Stimulated activated CD4-positive, alpha-beta T cell treated with anti-CD3 and anti-CD28 coated beads, Interleukin-1b, Interleukin-23, amount 100 ng/mL, for 1 hour (primary cell): ENCODE measurements around the gene GJB4.

Experiments used
- DNase-seq, 2 donors: peaks; one replicate each; pipeline ENCODE4 v3.0.0-alpha.2; 2020; ENCODE audit warnings: low read depth in 2 of 2

GJB4 gene

GRCh38 chr1:34777519-34778321, 18.2 kb downstream of the GJB4 start:
- DNase-seq = no peak

- no peak for DNase-seq
Observed at GRCh38 chr1:34778381-34778780, 18.8 kb downstream of the GJB4 start.

GRCh38 chr1:34779005-34779404, 19.5 kb downstream of the GJB4 start:
- DNase-seq = no peak

- DNase-seq = no peak
Observed at GRCh38 chr1:34779526-34779925, 20.0 kb downstream of the GJB4 start.

- DNase-seq = no peak
Observed at GRCh38 chr1:34779962-34780361, 20.4 kb downstream of the GJB4 start.

- no peak for DNase-seq
Observed at GRCh38 chr1:34780528-34780927, 21.0 kb downstream of the GJB4 start.

- no peak for DNase-seq
Observed at GRCh38 chr1:34781071-34781843, 21.7 kb downstream of the GJB4 start, which contains the start of gene GJB3. Gene GJB3, plus strand, starts transcription at chr1:34781214. Its CDS starts 3,549 bp downstream, at chr1:34784763.

GRCh38 chr1:34781844-34782391, 22.4 kb downstream of the GJB4 start:
- no peak for DNase-seq

- no peak for DNase-seq
Observed at GRCh38 chr1:34784751-34785221, 25.2 kb downstream of the GJB4 start.

GRCh38 chr1:34785231-34785874, 25.8 kb downstream of the GJB4 start:
- DNase-seq = no peak

GRCh38 chr1:34785875-34786470, 26.4 kb downstream of the GJB4 start:
- DNase-seq = no peak

GRCh38 chr1:34786521-34787325, 27.2 kb downstream of the GJB4 start:
- peak; percentile 8 to 35 for DNase-seq

- DNase-seq = no peak
Observed at GRCh38 chr1:34787461-34788420, 28.2 kb downstream of the GJB4 start.

GRCh38 chr1:34790985-34791384, 31.4 kb downstream of the GJB4 start:
- no peak for DNase-seq

- DNase-seq = no peak
Observed at GRCh38 chr1:34792424-34792823, 32.9 kb downstream of the GJB4 start.

GRCh38 chr1:34792868-34793727, 33.6 kb downstream of the GJB4 start, which contains the start of gene GJA4:
Gene GJA4, plus strand, starts transcription at chr1:34792999. Its CDS starts 1,215 bp downstream, at chr1:34794214.
- no peak for DNase-seq

GRCh38 chr1:34794001-34794789, 34.7 kb downstream of the GJB4 start:
- DNase-seq = no peak

GRCh38 chr1:34794790-34795180, 35.2 kb downstream of the GJB4 start:
- no peak for DNase-seq
